T47D (cell line): ENCODE measurements around the gene EEF1AKMT3.

Experiments used
- DNase-seq, 2 experiments: peaks; one replicate each; pipeline versions ENCODE4 v3.0.0 to v3.0.0-alpha.2; 2011 to 2012; ENCODE audit warnings: low read depth in 1 of 2, low spot score in 1 of 2
- JUND ChIP-seq: IDR thresholded peaks from 2 replicates; pipeline ENCODE4 v1.6.1; 2012; ENCODE audit warnings: low read depth
- in situ Hi-C: cut with HindIII; loops from 2 replicates; pipeline ENCODE4 v1.10.0; 2016; ENCODE audit warnings: low sequenced_read_pairs, low pct_unique_long_range_greater_than_20kb

The EEF1AKMT3 gene

GRCh38 chr12:57745485-57745881 is 26.9 kb upstream of the EEF1AKMT3 start:
- in situ Hi-C loops = no loop called here
- no peak for TF ChIP-seq JUND
- DNase-seq = no peak

- in situ Hi-C loops = no loop called here
- TF ChIP-seq JUND = no peak
- no peak for DNase-seq
Measured at GRCh38 chr12:57746025-57746424, 26.4 kb upstream of the EEF1AKMT3 start.

GRCh38 chr12:57749061-57749460 is 23.4 kb upstream of the EEF1AKMT3 start:
- no peak for TF ChIP-seq JUND
- in situ Hi-C loops = no loop called here
- no peak for DNase-seq

- TF ChIP-seq JUND = no peak
- in situ Hi-C loops = no loop called here
- no peak for DNase-seq
Measured at GRCh38 chr12:57750561-57751431, 21.6 kb upstream of the EEF1AKMT3 start.

- in situ Hi-C loops = no loop called here
Measured at GRCh38 chr12:57751432-57751787, 21.0 kb upstream of the EEF1AKMT3 start.

GRCh38 chr12:57751788-57752667 is 20.4 kb upstream of the EEF1AKMT3 start, which contains the start of gene CDK4:
TSS of gene CDK4 (minus strand) at chr12:57752310. CDS start at chr12:57751717, 593 bp downstream.
- TF ChIP-seq JUND = no peak
- peak; percentile 91 to 100 for DNase-seq
- in situ Hi-C loops = no loop called here

More at GRCh38 chr12:57751432-57751787, 21.0 kb upstream of the EEF1AKMT3 start:
- no peak for DNase-seq
- TF ChIP-seq JUND = no peak

- no peak for DNase-seq
- in situ Hi-C loops = no loop called here
- no peak for TF ChIP-seq JUND
Measured at GRCh38 chr12:57752668-57753000, 19.8 kb upstream of the EEF1AKMT3 start.

GRCh38 chr12:57753756-57754337 is 18.6 kb upstream of the EEF1AKMT3 start:
- in situ Hi-C loops = no loop called here
- no peak for TF ChIP-seq JUND
- no peak for DNase-seq

GRCh38 chr12:57754411-57755193 is 17.8 kb upstream of the EEF1AKMT3 start, which contains the start of gene MARCHF9:
TSS of gene MARCHF9 (plus strand) at chr12:57755103. CDS start at chr12:57755529, 426 bp downstream.
- TF ChIP-seq JUND = no peak
- in situ Hi-C loops = no loop called here
- peak; percentile 94 to 98 for DNase-seq

GRCh38 chr12:57755194-57755453 is 17.3 kb upstream of the EEF1AKMT3 start:
- no peak for DNase-seq
- in situ Hi-C loops = no loop called here
- TF ChIP-seq JUND = no peak

GRCh38 chr12:57755454-57756372 is 16.7 kb upstream of the EEF1AKMT3 start:
- TF ChIP-seq JUND = no peak
- in situ Hi-C loops = no loop called here
- DNase-seq = peak; percentile 50 to 60
